ENCODE measurements around the gene ZFR2.

ZFR2 gene

GRCh38 chr19:3873151-3873550, 4.3 kb upstream of the ZFR2 start:
- no peak for DNase-seq

- DNase-seq: no peak
Measured at GRCh38 chr19:3867971-3868769, 668 bp downstream of the ZFR2 start.

DNA sequence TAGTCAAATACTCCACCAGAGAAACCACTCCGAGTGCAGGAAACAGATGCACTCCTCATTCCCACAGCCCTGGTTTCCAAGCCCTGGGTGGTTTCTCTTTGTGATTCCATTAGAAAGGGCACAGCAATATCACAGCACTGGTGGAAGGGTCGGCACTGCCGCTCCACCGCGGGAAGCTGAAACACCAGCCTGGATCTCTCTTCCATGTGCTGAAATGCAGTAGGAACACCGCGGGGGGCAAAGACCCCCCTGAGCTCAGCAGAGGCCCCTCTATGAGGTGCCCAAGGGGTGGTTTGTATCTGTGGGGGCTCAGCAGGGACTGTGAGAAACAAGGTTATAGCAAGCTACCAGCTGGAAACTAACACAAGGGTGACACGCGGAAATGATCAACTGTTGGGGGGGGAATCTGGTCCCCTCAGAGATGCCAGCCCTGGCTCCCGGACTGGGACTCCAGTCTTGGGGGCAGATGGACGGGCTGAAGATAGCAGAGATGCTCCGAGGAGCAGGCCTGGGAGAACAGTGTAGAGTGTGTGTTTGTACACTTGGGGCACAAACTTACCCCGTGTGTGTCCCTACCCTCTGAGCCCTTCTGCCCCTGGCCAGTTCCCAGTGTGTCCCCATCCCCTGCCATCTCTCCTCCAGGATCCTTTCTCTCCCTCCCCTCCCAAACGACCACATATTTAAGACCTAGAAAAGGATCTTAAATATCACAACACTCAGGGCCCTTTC, 1.8 kb downstream of the ZFR2 start:
- DNase-seq: no peak

GRCh38 chr19:3863648-3864047, 5.2 kb downstream of the ZFR2 start:
- no peak for DNase-seq

DNA sequence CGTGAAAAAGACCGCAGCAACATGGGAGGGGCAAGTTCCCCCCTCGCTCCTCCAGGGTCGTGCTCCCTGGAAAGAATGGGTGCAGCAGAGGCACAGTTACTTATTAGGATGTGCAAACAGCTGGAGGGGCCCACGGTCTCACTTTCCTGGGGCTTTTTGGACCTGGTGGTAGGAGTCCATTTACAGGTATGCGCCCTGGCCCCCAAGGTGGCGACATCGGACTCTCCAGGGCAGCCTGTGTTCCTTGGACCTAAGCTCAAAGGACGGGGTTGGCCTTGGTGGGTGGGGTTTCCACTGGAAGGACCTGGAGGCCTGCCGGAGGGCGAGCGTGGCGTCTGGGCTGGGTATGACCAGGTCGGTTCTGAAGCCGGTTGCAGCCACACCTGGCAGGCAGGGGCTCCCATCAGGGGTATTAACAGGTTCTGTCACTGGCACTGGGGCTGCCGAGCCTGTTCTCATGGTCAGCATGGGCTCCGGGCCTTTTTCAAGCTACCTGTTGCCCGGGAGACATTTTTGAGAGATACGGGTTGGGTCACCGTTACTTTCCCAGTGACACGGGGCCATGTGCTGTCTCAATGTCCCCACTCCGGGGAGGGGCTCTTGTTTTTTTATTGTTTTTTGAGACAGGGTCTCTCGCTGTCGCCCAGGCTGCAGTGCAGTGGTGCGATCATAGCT, 5.9 kb downstream of the ZFR2 start:
- no peak for DNase-seq

GRCh38 chr19:3860499-3860898, 8.3 kb downstream of the ZFR2 start:
- no peak for DNase-seq

- peak; percentile 45 for DNase-seq
Measured at GRCh38 chr19:3857449-3858003, 11.3 kb downstream of the ZFR2 start.

DNA sequence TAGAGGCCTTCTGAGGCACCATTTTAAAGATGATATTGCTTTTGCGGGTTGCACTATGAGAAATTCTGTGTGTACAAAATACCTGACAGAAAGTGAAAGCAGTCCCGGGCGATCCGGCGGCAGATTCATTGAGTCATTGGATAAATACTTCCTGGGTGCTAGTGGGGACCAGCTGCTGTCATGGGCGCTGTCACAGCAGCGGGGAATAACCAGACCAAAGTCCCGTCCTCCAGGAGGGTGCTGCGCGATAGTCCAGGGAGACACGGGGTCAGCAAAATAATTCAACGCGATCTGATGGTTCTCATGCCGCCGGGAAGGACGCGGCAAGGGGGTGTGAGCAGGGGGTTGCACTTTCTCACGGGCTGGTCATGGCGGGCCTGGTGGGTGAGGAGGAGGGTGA, 13.5 kb downstream of the ZFR2 start:
- DNase-seq: no peak

DNA sequence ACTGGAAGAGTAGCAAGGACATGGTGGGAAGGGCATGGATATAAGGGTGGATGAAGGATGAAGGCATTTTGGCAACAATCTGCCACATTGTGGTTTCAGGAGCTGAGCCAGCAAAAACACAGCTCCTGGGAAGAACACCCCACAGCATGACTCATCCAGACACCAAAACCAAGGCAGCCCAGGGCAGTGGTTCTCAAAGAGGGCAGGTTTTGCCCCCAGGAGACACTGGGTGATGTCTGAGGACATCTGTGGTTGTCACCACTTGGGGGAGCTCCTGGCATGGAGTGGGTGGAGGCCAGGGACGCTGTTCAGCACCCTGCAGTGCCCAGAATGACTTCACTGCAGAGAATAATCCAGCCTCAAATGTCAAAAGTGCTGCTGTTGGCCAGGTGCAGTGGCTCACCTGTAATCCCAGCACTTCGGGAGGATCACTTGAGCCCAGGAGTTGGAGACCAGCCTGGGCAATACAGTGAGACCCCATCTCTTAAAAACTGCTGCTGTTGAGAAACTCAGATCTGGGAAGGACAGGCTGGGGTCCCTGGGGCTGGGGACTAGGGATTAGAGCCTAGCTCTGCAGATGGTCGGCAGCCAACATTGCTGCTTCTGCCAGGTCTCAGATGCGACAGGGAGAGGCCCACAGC, 16.1 kb downstream of the ZFR2 start:
- DNase-seq: no peak

- DNase-seq: no peak
Measured at GRCh38 chr19:3852177-3852511, 16.7 kb downstream of the ZFR2 start.

GRCh38 chr19:3851254-3852176, 17.3 kb downstream of the ZFR2 start:
- DNase-seq: no peak

- no peak for DNase-seq
Measured at GRCh38 chr19:3850320-3850972, 18.4 kb downstream of the ZFR2 start.

DNA sequence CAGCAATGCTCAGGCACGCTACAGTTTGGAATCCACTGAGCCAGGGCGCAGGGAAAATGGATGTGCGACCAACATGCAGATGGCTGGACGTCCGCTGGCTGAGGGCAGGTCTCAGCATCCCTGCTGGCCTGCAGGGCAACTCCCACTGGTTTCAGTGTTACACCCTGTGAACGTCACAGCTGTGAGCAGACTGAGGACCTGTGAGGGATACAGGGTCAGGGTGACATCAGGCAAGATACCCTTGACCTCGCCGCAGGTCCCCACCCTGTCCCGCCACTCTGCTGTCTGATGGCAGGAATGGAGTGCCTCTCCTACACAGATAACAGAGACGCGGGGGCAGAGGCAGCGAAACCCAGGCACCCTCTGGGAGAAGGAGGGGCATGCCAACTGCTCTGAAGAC, 19.1 kb downstream of the ZFR2 start:
- DNase-seq: no peak

DNA sequence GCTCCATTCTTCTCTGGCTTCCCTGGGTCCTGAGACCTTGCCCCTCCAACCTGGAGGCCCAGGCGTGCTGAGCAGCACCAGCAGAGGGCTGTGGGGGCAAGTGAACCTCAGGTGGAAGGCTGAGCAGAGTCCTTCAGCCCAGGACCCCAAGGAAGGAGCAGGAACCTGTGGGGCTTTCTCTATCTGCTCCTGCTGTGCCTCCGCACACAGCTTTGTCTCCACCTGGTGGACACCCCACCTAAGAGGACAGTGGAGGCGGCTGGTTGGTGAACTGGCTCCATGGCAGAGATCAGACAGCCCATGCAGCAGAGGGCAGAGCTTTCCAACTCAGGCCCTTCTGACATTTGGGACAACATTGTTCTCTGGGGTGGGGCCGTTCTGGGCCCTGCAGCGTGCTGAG, 19.7 kb downstream of the ZFR2 start:
- no peak for DNase-seq

DNA sequence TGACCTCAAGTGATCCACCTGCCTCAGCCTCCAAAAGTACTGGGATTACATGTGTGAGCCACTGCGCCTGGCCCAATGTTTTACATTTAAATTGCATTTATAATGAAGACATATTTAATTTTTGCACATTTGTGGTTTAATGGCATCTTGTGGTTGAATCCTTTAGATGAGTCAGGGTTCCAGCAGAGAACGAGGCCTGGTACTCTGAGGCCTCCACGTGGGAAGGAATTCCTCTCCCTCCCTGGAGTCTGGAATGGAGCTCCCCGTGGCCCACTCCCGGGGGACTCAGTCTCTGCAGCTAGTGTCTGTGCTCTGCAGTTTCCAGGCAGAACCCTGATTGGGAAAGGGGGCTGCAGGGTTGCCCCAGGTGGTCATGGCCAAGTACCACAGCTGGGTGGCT, 24.2 kb downstream of the ZFR2 start:
- DNase-seq: no peak

- no peak for DNase-seq
Measured at GRCh38 chr19:3842948-3843347, 25.9 kb downstream of the ZFR2 start.

DNA sequence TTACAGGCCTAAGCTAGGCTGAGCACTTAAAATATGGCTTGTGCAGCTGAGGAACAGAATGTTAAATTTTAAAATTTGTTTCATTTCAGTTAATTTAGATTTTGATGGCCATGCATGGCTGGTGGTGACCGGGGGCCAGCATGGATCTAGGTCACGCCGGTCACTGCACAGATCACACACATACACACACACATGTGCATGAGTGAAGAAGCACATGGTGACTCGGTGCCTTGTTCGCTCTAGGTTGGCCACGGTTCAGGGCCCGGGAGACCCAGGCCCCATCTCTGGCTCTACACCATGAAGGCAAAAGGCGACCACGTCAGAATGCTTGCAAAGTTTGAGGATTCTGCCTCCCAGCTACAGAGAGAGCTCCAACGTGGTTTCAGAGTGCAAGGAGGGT, 28.0 kb downstream of the ZFR2 start:
- no peak for DNase-seq

DNA sequence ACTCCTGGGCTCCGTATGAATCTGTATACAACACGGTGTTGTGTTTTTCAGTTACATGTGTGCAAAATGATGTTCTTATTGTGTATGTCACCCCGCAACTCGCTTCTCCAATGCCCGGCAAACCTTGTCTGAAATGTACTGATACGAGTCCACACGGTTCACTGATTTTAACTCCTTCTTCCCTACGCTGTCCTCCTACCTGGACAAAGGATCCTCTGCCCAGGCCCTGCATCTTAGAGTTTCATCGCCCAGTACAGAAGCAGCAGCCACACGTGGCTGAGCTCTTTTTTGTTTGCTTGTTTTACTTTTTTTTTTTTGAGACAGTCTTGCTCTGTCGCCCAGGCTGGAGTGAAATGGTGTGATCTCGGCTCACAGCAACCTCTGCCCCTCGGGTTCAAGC, 28.9 kb downstream of the ZFR2 start:
- DNase-seq: no peak

DNA sequence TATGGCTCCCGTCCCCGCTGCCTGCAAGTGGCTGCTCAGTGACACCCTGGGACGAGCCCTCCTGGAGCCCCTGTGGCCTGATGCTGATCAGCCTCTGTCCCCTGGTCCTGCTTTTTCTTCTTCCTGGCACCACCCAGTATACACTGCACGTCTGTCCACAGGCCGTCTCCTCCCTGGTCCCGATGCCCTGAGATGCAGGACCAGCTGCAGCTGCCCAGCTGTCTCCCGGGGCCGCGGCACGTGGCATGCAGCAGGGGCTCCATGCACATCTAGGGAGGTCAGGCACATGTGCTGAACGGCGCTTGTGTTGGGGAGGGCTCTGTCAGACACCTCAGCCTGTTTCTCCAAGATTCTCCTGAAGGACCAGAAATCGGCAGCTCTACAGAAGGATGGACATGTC, 30.2 kb downstream of the ZFR2 start:
- no peak for DNase-seq

DNA sequence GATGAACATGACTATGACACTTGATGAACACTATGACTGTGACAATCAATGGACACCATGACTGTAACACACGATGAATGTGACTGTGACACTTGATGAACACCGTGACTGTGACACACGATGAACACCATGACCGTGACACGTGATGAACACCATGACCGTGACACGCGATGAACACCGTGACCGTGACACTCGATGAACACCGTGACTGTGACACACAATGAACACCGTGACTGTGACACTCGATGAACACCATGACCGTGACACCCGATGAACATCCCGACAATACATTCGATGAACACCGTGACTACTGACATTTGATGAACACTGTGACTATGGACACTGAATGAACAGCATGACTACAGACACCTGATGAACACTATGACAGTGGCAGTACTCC, 30.9 kb downstream of the ZFR2 start:
- no peak for DNase-seq

DNA sequence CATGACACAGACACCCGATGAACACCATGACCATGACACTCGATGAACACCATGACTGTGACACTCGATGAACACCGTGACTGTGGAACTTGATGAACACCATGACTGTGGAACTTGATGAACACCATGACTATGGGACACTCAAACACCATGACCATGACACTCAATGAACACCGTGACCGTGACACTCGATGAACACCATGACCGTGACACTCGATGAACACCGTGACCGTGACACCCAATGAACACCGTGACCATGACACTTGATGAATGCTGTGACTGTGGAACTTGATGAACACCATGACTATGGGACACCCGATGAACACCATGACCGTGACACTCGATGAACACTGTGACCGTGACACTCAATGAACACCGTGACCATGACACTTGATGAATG, 31.5 kb downstream of the ZFR2 start:
- no peak for DNase-seq

GRCh38 chr19:3836887-3837286, 32.0 kb downstream of the ZFR2 start:
- no peak for DNase-seq
